Measurements from ENCODE around the gene NRM.
"Not testable (repeated sequence)": the region's sequence is repeated elsewhere in the genome, so short reads cannot be mapped to it uniquely, and the experiment has no call there.

Gene NRM

GRCh38 chr6:30719791-30720737 is 29.3 kb upstream of the NRM start, which contains the start of gene TUBB:
TSS of gene TUBB (plus strand) at chr6:30720352. CDS start at chr6:30720507, 155 bp downstream.
- peak; percentile 82 for DNase-seq (ENCODE audit: low read depth)

GRCh38 chr6:30719356-30719755 is 28.6 kb upstream of the NRM start:
- no peak for DNase-seq (ENCODE audit: low read depth)

- DNase-seq (ENCODE audit: low read depth) = not testable (repeated sequence)
These were observed 27.3 kb upstream of the NRM start for GRCh38 chr6:30717845-30718720.

GRCh38 chr6:30717129-30717844 is 26.5 kb upstream of the NRM start, which contains the start of gene MDC1:
TSS of gene MDC1 (minus strand) at chr6:30717281. CDS start at chr6:30715175, 2,106 bp downstream.
- peak; percentile 93 for DNase-seq (ENCODE audit: low read depth)

- DNase-seq (ENCODE audit: low read depth) = no peak
These were observed 26.0 kb upstream of the NRM start for GRCh38 chr6:30716879-30717128.

GRCh38 chr6:30714263-30714662 is 23.5 kb upstream of the NRM start:
- DNase-seq (ENCODE audit: low read depth) = no peak

- DNase-seq (ENCODE audit: low read depth) = no peak
These were observed 21.7 kb upstream of the NRM start for GRCh38 chr6:30712441-30712945.

GRCh38 chr6:30711758-30712380 is 21.1 kb upstream of the NRM start:
- DNase-seq (ENCODE audit: low read depth) = no peak

- no peak for DNase-seq (ENCODE audit: low read depth)
These were observed 18.5 kb upstream of the NRM start for GRCh38 chr6:30709101-30709868.

- no peak for DNase-seq (ENCODE audit: low read depth)
These were observed 16.6 kb upstream of the NRM start for GRCh38 chr6:30707281-30707850.

GRCh38 chr6:30705620-30706019 is 14.8 kb upstream of the NRM start:
- no peak for DNase-seq (ENCODE audit: low read depth)

- no peak for DNase-seq (ENCODE audit: low read depth)
These were observed 13.0 kb upstream of the NRM start for GRCh38 chr6:30703821-30704220.

- no peak for DNase-seq (ENCODE audit: low read depth)
These were observed 12.2 kb upstream of the NRM start for GRCh38 chr6:30703011-30703410.

- DNase-seq (ENCODE audit: low read depth) = no peak
These were observed 9.6 kb upstream of the NRM start for GRCh38 chr6:30700340-30700739.

GRCh38 chr6:30696432-30696831 is 5.6 kb upstream of the NRM start:
- no peak for DNase-seq (ENCODE audit: low read depth)

GRCh38 chr6:30691208-30691847 is 544 bp upstream of the NRM start:
- DNase-seq (ENCODE audit: low read depth) = no peak

GRCh38 chr6:30689985-30690384 is 799 bp downstream of the NRM start:
- no peak for DNase-seq (ENCODE audit: low read depth)

GRCh38 chr6:30689022-30689865 is 1.5 kb downstream of the NRM start:
- DNase-seq (ENCODE audit: low read depth) = no peak

- DNase-seq (ENCODE audit: low read depth) = no peak
These were observed 2.2 kb downstream of the NRM start for GRCh38 chr6:30688569-30688968.
